OCI-M1 (cell line): Measurements from ENCODE around the gene ARID5B.

Source experiments
- DNase-seq: peaks from one replicate; lab custom pipeline; 2025; lab: John Stamatoyannopoulos, UW

The ARID5B gene

DNA sequence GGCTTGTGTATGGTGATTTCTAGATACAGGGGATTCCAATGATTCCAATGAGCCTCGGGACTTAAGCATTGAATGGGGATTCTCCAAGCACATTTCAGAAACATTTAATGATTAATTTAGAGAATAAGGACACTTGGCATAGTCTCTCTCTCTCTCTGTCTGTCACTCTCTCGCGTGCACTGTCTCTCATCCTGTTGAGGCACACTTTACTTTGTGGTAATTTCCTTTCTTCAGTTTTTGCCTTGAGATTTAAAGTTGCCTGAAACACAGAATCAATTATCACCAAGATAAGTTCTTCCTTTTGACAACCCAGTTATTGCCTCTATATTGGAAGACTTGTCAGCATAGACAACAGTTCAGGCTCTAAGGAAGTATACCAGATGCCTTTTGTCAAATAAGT, 131.6 kb downstream of the ARID5B start:
- no peak for DNase-seq

- no peak for DNase-seq
Measured at GRCh38 chr10:62034096-62034640, 132.7 kb downstream of the ARID5B start.

DNA sequence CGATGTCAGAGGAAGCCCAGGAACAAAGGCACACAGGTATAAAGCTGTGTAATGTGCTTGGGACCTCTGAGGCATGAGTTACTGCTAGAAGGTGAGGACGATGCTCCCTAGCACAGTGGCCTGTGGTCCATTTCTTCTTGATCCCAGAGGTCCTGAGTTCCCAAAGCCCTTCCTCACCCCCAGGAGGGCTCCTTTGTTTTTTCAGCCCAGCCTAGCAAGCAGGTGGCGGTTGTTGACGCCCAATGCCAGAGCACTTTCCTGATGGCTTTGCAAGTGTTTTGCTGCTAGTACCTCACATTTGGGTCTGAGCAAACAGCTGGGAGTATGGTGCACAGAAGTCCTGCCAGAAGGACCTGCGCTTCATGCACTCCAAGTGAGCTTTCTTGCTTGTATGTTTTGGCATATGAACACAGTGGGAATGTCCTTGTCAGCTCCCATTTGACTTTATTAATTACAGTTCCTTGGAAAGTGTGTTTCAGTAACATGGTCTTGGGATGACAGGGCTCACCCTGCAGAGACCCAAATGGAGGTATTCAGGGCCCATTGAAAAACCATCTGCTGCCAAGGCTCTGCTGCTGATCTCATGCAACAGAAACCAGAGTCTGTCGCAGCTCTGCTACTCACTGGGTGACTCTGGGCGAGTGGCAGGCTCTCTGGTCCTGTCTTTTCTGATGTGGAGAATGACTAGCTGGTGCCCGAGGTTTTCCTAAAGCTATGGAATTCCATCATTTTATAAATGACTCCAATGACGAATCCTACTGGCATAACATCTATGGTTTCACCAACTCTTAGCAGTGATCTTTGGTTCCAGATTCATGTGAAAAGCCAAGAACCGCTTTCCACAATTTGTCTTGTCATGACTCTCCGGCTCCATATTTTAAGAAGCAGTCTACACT, 134.9 kb downstream of the ARID5B start:
- DNase-seq, result no peak

DNA sequence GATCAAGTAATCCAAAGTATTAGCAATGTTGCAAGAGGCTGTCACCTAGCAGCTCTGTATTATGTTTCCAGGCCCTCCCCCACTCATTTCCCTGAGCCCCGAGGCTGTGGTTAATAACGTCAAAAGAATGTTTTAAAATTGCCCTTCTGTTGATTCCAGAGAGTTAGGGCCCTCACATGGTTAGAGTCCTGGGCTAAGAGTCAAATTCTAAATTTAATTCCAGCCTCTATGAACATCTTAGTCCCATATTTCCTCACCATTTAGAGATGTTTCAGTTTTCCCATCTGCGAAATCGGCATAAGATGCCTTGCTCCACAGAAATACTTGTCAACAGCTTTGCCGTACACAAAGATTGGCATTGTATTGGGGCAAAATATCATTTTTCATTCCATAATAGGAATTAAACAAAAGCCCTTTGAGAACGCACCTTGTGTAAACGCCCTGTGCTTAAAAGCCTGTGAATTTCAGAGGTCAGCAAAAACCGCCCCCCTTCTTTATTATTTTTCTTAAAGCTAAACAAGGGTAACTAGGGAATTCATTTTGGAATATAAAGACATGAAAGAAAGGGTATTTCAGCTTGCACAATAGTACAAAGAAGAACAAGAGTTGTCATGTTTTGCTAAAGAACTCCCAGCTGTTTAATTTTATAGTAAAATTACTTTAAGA, 135.8 kb downstream of the ARID5B start:
- no peak for DNase-seq

- no peak for DNase-seq
Measured at GRCh38 chr10:62037890-62038608, 136.6 kb downstream of the ARID5B start.

- peak; percentile 91 for DNase-seq
Measured at GRCh38 chr10:62038609-62039190, 137.2 kb downstream of the ARID5B start.

- DNase-seq, result no peak
Measured at GRCh38 chr10:62039954-62040353, 138.5 kb downstream of the ARID5B start.

DNA sequence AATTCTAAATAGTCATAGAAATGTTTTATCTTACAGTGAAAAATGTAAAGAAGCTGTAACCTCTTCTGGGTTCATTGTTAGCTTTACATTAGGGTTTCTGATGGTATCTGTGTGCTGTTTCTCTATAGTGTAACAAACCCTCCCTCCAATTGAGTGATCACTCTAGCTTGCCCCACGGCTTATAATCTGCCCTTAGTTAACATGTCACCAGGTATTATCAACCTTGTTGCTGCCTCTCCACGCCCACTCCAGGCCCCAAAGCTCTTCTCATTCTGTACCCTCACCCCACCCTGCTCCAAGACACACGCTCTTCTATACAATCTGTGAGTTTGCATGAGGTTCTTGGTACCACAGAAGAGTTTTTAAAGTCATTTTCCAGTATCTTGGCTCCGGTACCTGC, 139.4 kb downstream of the ARID5B start:
- DNase-seq, result no peak

- DNase-seq, result peak; percentile 78
Measured at GRCh38 chr10:62043421-62044021, 142.0 kb downstream of the ARID5B start.

DNA sequence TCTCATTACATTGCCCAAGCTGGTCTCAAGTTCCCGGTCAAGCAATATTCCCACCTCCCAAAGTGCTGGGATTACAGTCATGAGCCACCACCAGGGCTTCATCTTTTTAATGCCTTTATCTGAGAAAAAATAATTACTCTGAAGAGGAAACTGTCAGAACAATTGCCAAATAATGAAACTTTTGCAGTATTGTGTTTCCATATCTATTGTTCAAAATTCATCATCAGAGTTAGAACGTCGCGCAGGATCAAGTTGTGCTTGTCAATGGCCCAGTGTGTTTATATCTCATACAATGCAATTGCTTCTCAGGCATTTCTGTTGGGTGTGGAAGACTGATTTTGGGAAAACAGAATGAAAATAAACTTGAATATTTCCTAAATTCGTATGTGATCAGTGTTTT, 143.1 kb downstream of the ARID5B start:
- no peak for DNase-seq

DNA sequence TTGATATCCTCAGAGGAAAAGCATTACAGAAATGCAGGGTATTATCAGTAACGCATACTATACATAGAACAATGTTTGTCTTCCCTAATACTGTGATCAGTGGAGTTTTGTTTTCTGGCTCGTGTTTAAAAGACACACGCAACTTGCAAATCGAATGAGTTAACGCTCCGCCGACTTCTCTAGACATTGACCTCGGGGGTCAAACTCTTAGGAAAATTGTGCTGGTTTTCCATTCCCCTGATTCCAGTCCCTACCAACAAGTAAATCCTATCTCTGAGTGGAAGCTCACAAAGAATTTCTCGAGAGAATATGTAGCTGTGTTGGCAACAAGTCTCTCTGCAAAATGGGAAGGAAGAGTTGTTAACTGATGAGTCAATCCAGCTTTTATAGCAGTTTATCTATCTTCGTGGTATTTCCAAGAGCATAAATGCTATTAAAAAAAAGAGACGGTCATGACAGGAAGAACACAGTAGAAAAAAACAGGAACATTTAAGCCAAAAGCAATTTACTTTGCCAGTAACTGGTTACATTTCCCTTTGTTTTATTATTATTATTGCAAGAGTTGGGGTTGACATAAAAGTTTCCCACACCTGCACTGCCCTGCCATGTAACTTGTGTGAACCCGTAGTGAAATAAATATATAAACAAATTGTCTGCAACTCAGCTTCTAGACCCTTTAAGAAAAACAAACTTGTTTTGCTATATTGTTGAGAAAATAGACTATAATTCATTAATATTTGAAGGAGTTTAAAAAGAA, 144.4 kb downstream of the ARID5B start:
- peak; percentile 84 for DNase-seq

DNA sequence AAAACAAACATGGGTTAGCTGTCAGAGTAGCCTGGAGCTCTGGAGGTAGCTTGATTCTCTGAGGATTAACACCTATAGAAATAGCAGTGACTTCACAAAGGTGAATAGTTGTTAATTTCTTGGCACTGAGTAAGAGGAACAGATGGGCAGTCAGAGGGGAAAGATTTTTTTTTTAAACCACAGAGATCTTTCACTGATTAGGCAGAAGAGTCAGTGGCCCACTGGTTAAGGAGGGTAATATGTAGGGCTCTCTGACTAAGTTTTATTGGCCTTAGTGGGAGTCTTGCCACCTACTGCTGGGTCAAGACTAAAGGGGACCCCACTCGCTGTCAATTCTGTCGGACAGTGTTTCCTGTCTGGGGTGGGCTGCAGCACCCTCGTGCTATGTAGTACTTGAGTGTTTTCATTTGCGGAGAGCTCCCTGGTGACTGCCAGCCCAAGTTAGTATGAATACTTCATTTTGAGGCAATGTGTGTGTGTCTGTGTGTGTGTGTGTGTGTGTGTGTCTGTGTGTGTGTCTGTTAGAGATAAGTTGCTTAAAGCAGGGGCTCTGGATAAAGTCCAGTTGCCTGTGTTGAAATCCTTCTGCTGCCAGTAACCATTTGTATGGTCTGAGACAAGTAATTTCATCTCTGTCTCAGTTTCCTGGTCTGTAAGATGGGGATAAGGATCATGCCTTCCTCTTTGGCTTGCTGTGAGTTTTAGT, 145.2 kb downstream of the ARID5B start:
- peak; percentile 74 for DNase-seq

- DNase-seq, result peak; percentile 53
Measured at GRCh38 chr10:62047228-62047892, 145.9 kb downstream of the ARID5B start.

DNA sequence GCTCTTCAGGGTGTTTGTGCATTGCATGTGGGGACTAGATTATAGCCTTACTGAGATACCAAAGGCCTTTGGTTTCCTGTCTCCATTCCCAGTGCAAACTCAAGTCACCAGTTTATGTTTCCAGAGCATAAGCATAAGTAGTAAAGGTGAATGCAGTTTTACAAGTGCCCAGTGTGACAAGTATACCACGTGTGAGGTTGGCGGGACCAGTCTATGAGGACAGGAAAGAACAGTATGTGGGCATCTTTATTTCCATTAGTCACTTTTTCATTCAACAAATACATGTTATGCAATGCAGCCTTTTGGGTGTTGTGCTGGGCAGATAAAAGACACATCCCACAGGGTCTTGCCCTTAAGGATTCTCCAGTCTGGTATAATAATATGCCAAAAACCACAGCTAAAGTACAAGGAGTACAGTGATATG, 146.5 kb downstream of the ARID5B start:
- peak; percentile 48 for DNase-seq

DNA sequence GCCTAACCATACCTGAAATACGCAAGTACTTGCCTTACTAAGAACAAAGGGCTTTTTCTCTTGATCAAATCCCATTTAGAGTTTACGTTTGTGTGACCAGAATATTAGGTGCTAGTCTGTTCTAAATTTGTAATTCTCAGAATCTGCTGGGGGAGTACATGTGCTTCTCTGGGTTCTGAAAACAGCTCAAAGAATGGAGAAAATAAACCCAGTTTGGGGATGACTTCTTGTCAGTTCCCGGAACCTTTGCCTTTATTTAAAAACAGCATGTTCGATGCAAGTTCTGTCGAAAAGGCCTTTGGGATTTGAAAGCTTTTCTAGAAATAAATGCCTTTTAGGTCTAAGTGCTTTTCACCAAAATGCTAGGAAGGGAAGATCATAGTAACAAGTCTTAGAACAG, 147.0 kb downstream of the ARID5B start:
- no peak for DNase-seq

GRCh38 chr10:62048919-62049623, 147.6 kb downstream of the ARID5B start:
- no peak for DNase-seq

DNA sequence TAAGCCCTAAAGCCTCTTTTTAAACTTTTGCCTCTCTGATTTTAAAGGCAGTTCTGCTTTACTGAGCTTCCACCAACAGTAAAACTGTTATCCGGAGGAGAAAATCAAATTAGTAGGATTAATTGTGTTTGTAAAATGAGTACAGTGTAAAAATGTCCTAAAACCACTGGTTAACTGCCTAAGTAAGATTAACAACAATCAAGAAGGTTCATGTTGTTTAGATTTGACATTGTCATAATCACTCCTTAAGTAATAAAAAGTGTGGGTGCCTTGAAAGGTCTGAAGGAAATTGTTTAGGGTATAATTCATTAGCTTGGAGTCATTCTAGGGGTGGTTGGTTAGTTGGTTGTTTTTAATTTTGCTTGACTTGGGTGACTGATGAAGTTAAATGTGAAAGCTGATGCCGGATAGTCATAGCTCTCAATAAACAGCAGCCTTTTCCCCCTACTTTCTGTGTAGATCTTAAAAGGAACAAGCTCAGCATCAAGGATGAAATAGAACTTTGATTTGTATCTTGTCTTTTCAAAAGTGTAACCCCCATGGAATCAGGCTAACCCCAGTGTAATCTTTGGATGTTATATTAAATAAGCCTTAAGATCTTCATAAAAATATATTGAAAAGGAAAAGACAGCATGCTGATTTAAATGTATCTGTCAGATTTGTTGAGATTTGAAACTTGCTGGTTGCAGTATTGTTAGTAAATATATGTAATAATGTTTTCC, 148.3 kb downstream of the ARID5B start:
- DNase-seq, result no peak

DNA sequence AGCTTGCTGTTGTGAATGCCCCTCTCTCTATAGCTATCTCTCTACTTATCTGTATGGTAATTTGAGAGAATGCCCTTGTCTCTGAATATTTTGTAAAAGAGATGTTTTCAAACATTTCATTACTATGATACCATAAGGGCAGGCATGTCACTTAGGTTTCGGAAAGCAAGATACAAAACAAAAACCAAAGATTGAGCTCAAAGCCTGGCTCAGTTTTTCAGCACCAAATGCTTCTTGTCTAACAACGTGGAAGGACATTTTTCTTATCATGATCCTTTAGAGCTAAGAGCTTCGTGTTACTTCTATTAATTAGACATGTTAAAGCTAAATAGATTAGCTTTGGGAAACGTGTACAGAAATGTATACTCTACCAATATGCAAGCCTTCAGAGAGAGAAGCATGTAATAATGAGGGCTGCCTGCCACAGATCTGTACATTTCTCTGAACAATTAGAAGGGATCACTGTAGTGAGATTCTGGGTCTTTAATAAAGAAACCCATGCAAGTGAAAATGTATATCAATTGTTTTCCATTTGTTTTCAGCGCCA, 148.9 kb downstream of the ARID5B start:
- DNase-seq, result no peak
